Heart right ventricle (tissue), 16 donors: Measurements from ENCODE around the gene MAPK6. TPM values are rescaled to one million over a fixed set of nuclear protein-coding genes. Genes with fewer than 3 reads are reported as not detected.

Source experiments
- ATAC-seq, 8 donors: fragments of 200-7000 bp; cut with Tn5 transposase; one replicate each; pipeline ENCODE4 v1.9.1; 2020; ENCODE audit warnings: mild to moderate bottlenecking in 8 of 8, moderate library complexity in 8 of 8, moderate number of reproducible peaks in 1 of 8
- DNase-seq, 2 donors: peaks; one replicate each; pipeline ENCODE4 v3.0.0-alpha.2; 2020
- H3K27ac ChIP-seq, 10 donors: fragments of 200-600 bp; sonication (generic) in 2 of 10; one replicate each; pipeline versions ENCODE4 v1.5.0 to v1.8.0; 2020 to 2022; ENCODE audit warnings: mild to moderate bottlenecking in 3 of 10
- H3K27me3 ChIP-seq, 7 donors: fragments of 200-600 bp; one replicate each; pipeline ENCODE4 v1.8.0; 2021 to 2022; ENCODE audit warnings: mild to moderate bottlenecking in 2 of 7
- H3K36me3 ChIP-seq, 9 donors: fragments of 200-600 bp; sonication (generic) in 1 of 9; one replicate each; pipeline versions ENCODE4 v1.5.0 to v1.8.0; 2020 to 2022; ENCODE audit warnings: mild to moderate bottlenecking in 2 of 9
- H3K4me1 ChIP-seq, 9 donors: fragments of 200-600 bp; sonication (generic) in 1 of 9; one replicate each; pipeline versions ENCODE4 v1.5.0 to v1.8.0; 2020 to 2022; ENCODE audit warnings: mild to moderate bottlenecking in 4 of 9
- H3K4me3 ChIP-seq, 10 donors: fragments of 200-600 bp; sonication (generic) in 2 of 10; one replicate each; pipeline versions ENCODE4 v1.5.0 to v1.8.0; 2020 to 2022; ENCODE audit warnings: mild to moderate bottlenecking in 7 of 10, moderate library complexity in 2 of 10
- H3K9me3 ChIP-seq, 11 donors: fragments of 200-600 bp in 10 of 11; sonication (generic) in 2 of 11; one replicate each; pipeline versions ENCODE4 v1.5.0 to v1.8.0; 2013 to 2022; ENCODE audit warnings: mild to moderate bottlenecking in 2 of 11, control low read depth in 1 of 11, moderate library complexity in 1 of 11
- CTCF ChIP-seq, 9 donors: fragments of 200-600 bp; sonication (generic) in 2 of 9; IDR thresholded peaks; one replicate each; pipeline versions ENCODE4 v1.5.0 to v1.8.0; 2021 to 2022; ENCODE audit warnings: antibody characterized with exemption in 9 of 9, mild to moderate bottlenecking in 5 of 9, moderate library complexity in 1 of 9
- WGBS, 2 donors: extraction: QIAGEN DNeasy Blood & Tissue Kit; methylation state at CpG; one replicate each; pipeline ENCODE4 v1.1.7; 2013; ENCODE audit warnings: inconsistent platforms in 1 of 2; 5-methylcytosine and 5-hydroxymethylcytosine counted together
- intact Hi-C, 10 donors: fragments of 100-400 bp; cut with DNase I; formaldehyde crosslinking; loops; one replicate each; pipeline versions ENCODE4 v1.11.1 to v1.14.2; 2022
- polyA plus RNA-seq, 2 donors: library from polyadenylated mRNA; stranded (reverse); fragments of 200-250 nt; gene quantifications; one replicate each; pipeline ENCODE4 v1.2.3, GENCODE V29; 2013
- total RNA-seq, 10 donors: library from RNA; stranded (reverse); fragmentation: NEBNext Ultra II Directional in 3 of 10; extraction: Animal tissue kit (Norgen Biotek cat#: 25700) in 3 of 10; gene quantifications; one replicate each; pipeline versions ENCODE4 v1.2.1 to v1.2.4, GENCODE V29; 2021 to 2023
- donor health status: Arrhythmogenic right ventricular cardiomyopathy.
- donor health status: ischemic (EF 13 %, LVEDD 7.1; RV severe dilation, severe dysfunction).
- donor health status: healthy with polysubstance abuse.
- donor health status: DM: no; HTN: yes; CAD: no.
- donor health status: DM: no; HTN: no; CAD: no.
- donor health status: ischemic (EF 25% LVEDD 6.9; RV normal size, moderate dysfunction).
- donor health status: ischemic (EF 25% LVEDD 5.7; RV mildly dilated, moderate dysfunction).
- donor health status: healthy.
- donor health status: DM: yes; HTN: yes; CAD: no.
- donor health status: Ischemic cardiomyopathy.
- donor health status: ischemic (EF 35%, LVEDD 5.7; RV mildly dilated, moderate dysfunction).
- donor health status: nonischemic (EF 11% LVEDD 7.7; RV severe dilation, severe dysfunction).
- donor health status: DM: yes; HTN: yes; CAD: no.
- donor health status: PGD.
- donor health status: ischemic (EF 29% LVEDD 5.4; RV normal size, mild dysfunction).
- donor health status: nonischemic (EF 23%, LVEDD 6.1; RV moderate dilation, normal function).

Gene MAPK6
- total and polyA plus RNA-seq, 12 donors: 4.2 to 21.8 (median 17.9) TPM

DNA sequence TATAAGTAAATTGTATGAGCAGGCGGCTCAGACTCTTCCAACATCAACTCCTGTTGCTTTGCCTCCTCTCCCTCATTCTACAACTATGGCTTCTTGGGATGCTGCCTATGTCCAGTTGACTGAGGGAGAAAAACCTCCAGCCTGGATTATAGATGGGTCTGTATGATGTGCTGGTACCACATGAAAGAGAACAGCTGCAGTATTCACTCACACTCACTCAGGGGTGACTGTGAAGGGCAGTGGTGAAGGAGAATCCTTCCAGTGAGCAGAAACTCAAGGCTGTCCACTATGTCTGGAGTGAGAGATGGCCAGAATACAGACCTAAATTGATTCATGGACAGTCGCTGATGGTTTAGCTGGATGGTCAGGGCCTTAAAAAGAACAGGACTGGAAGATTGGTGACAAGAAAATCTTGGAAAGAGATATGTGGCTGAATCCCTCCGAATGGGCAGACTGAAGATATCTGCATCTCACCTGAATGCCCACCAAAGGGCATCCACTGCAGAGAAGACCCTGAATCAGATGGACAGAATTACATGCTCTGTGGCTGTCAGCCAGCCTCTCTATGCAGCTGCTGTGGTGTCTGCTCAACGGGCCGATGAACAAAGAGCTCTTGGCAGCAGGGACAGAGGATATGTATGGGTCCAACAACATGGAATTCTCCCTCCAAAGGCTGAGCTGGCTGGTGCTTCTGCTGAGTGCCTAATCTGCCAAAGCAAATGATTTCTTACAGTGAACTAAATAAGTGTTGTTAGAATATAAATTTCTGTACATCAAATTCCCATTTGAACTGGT lies 95.4 kb downstream of the MAPK6 start:
- Histone ChIP-seq H3K4me1 (peaks cover 0 to 11% (median 10%) of the 10 kb centered on the region in 9 donors), H3K4me3 (no peak overlapping the region), H3K36me3 (no peaks in the 10 kb centered on the region), H3K9me3 (no peaks in the 10 kb centered on the region), H3K27ac (no peak overlapping the region), H3K27me3 (peaks cover 9 to 43% (median 36%) of the 10 kb centered on the region in 7 donors)
- 64 to 69% methylated on average over 5 of the region's 5 CpGs for WGBS, 2 donors
- intact Hi-C loops: no loop called here
- DNase-seq (no peak), ATAC-seq (no peak)
- TF ChIP-seq CTCF (IDR thresholded peaks at IDR 0.05): no peak

DNA sequence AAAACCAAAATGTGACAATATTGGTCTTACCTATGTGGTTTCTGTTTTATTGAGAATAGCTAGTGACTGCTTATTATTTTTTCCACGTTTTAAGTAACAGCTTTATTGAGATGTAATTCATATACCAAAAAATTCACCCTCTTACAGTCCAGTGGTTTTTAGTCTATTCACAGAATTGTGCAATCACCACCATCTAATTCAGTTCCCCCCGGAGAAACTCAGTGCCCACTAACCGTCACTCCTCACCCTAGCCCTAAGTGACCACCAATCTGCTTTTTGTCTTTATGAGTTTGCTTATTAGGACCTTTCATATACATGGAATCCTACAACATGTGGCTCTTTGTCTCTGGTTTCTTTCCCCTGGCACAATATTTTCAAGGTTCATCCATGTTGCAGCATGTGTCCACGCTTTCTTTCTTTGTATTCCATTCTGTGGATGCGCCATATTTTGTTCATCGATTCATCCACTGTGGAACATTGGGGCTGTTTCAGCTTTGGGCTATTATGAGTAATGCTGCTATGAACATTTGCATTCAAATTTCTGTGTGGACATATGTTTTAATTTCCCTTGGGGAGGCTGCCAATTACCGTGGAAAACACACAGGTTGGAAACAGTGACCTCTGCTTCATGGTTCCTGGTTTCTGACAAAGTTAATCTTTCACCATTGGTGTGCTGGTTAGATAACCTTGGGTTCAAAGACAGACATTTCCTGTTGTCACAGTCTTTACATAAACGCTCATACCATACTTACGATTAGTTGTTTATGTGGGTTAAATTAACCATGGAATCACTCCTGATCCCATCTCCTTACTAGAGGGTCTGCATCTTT lies 96.8 kb downstream of the MAPK6 start:
- no peak overlapping the region for H3K4me3 ChIP-seq
- no peak for TF ChIP-seq CTCF (IDR thresholded peaks at IDR 0.05)
- H3K27ac ChIP-seq: no peak overlapping the region
- 73 to 74% methylated on average over 9 of the region's 9 CpGs for WGBS, 2 donors
- peaks cover 0 to 11% (median 10%) of the 10 kb centered on the region in 9 donors for H3K4me1 ChIP-seq
- H3K36me3 ChIP-seq: no peaks in the 10 kb centered on the region
- peaks cover 9 to 30% (median 28%) of the 10 kb centered on the region in 7 donors for H3K27me3 ChIP-seq
- DNase-seq: no peak
- H3K9me3 ChIP-seq: no peaks in the 10 kb centered on the region
- intact Hi-C loops: no loop called here
- no peak for ATAC-seq

Other genes starting within 250 kb of the MAPK6 start
- gene TMOD3, start 189.6 kb upstream of the MAPK6 start, total RNA-seq: 10 to 100 TPM; 15.2 to 28.7 (median 18.2) TPM
- gene TMOD3, start 189.6 kb upstream of the MAPK6 start, polyA plus RNA-seq: 10 to 100 TPM in 1 of 2 donors, 1 to 10 TPM in 1; 5.4 to 21.6 TPM
- gene LEO1, start 47.4 kb upstream of the MAPK6 start, total RNA-seq: 1 to 10 TPM; 6.6 to 9.1 (median 8.2) TPM
- gene LEO1, start 47.4 kb upstream of the MAPK6 start, polyA plus RNA-seq: 1 to 10 TPM; 6.9 to 8.8 TPM
- not detected for gene BCL2L10, start 93.6 kb downstream of the MAPK6 start, total RNA-seq
- under 1 TPM in 1 of 2 donors, not detected in 1; 0.04 TPM for gene BCL2L10, start 93.6 kb downstream of the MAPK6 start, polyA plus RNA-seq
- gene GNB5, start 172.2 kb downstream of the MAPK6 start, total RNA-seq: 10 to 100 TPM in 4 of 10 donors, 1 to 10 TPM in 6; 6.4 to 12.8 (median 8.5) TPM
- gene GNB5, start 172.2 kb downstream of the MAPK6 start, polyA plus RNA-seq: 1 to 10 TPM; 4.7 to 6.8 TPM